ENCODE data around the gene MAPKBP1. TPM values are rescaled to one million over a fixed set of nuclear protein-coding genes. Genes with fewer than 3 reads are reported as not detected.

MAPKBP1 gene
- total RNA-seq, 1 experiment from 2014 or later: 14.5 TPM

DNA sequence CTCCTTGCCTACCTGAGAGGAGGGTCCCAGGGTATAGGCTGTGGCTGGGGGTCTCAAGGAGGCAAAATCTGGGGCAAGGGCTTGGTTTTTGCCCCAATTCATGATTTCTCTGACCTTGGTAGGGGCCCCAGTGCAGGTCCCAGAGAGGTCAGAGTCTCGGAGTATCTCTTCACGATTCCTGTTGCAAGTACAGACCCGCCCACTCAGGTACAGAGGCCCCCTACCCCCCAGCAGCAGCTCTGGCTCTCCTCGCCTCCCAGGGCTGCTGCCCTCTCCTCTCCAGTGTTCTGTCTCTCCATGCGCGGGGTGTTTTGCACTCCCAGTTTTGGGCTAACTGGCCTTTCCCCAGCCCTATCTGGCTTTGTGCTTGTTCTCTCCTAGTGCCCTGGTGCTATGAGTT, 48.2 kb downstream of the MAPKBP1 start:
- Mint-ChIP-seq H3K9me3 (no peaks in the 10 kb centered on the region), H3K27ac (no peak overlapping the region), H3K36me3 (no peaks in the 10 kb centered on the region), H3K4me1 (no peaks in the 10 kb centered on the region), H3K27me3 (ENCODE audit: low read depth) (no peaks in the 10 kb centered on the region), H3K4me3 (no peak overlapping the region)
- ATAC-seq (no peak), DNase-seq (ENCODE audit: low spot score) (no peak)
- ChIA-PET POLR2A (no interaction called here), CTCF (interaction anchor here (0.9 to 3.7 kb wide), 2 partner anchors 12 to 49 kb away, joined by 3 to 30 read pairs; partner anchors contain the start of gene MAPKBP1)
- TF ChIP-seq, protein P1, sequence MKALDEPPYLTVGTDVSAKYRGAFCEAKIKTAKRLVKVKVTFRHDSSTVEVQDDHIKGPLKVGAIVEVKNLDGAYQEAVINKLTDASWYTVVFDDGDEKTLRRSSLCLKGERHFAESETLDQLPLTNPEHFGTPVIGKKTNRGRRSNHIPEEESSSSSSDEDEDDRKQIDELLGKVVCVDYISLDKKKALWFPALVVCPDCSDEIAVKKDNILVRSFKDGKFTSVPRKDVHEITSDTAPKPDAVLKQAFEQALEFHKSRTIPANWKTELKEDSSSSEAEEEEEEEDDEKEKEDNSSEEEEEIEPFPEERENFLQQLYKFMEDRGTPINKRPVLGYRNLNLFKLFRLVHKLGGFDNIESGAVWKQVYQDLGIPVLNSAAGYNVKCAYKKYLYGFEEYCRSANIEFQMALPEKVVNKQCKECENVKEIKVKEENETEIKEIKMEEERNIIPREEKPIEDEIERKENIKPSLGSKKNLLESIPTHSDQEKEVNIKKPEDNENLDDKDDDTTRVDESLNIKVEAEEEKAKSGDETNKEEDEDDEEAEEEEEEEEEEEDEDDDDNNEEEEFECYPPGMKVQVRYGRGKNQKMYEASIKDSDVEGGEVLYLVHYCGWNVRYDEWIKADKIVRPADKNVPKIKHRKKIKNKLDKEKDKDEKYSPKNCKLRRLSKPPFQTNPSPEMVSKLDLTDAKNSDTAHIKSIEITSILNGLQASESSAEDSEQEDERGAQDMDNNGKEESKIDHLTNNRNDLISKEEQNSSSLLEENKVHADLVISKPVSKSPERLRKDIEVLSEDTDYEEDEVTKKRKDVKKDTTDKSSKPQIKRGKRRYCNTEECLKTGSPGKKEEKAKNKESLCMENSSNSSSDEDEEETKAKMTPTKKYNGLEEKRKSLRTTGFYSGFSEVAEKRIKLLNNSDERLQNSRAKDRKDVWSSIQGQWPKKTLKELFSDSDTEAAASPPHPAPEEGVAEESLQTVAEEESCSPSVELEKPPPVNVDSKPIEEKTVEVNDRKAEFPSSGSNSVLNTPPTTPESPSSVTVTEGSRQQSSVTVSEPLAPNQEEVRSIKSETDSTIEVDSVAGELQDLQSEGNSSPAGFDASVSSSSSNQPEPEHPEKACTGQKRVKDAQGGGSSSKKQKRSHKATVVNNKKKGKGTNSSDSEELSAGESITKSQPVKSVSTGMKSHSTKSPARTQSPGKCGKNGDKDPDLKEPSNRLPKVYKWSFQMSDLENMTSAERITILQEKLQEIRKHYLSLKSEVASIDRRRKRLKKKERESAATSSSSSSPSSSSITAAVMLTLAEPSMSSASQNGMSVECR (CRISPR knock-in tag; IDR thresholded peaks at IDR 0.05; ENCODE audit: borderline replicate concordance): no peak
- TF ChIP-seq MYBL2 (CRISPR knock-in tag; IDR thresholded peaks at IDR 0.05): no peak
- TF ChIP-seq, protein P2, sequence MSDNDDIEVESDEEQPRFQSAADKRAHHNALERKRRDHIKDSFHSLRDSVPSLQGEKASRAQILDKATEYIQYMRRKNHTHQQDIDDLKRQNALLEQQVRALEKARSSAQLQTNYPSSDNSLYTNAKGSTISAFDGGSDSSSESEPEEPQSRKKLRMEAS (CRISPR knock-in tag; IDR thresholded peaks at IDR 0.05): no peak
- no peak for TF ChIP-seq OVOL2 (CRISPR knock-in tag; IDR thresholded peaks at IDR 0.05; ENCODE audit: borderline replicate concordance)
- TF ChIP-seq, protein P3, sequence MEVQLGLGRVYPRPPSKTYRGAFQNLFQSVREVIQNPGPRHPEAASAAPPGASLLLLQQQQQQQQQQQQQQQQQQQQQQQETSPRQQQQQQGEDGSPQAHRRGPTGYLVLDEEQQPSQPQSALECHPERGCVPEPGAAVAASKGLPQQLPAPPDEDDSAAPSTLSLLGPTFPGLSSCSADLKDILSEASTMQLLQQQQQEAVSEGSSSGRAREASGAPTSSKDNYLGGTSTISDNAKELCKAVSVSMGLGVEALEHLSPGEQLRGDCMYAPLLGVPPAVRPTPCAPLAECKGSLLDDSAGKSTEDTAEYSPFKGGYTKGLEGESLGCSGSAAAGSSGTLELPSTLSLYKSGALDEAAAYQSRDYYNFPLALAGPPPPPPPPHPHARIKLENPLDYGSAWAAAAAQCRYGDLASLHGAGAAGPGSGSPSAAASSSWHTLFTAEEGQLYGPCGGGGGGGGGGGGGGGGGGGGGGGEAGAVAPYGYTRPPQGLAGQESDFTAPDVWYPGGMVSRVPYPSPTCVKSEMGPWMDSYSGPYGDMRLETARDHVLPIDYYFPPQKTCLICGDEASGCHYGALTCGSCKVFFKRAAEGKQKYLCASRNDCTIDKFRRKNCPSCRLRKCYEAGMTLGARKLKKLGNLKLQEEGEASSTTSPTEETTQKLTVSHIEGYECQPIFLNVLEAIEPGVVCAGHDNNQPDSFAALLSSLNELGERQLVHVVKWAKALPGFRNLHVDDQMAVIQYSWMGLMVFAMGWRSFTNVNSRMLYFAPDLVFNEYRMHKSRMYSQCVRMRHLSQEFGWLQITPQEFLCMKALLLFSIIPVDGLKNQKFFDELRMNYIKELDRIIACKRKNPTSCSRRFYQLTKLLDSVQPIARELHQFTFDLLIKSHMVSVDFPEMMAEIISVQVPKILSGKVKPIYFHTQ (CRISPR knock-in tag; IDR thresholded peaks at IDR 0.05): no peak
- TF ChIP-seq TP53 (CRISPR knock-in tag; IDR thresholded peaks at IDR 0.05): no peak
- TF ChIP-seq NFATC4 (CRISPR knock-in tag; IDR thresholded peaks at IDR 0.05): no peak
- no peak for TF ChIP-seq NR1H2 (CRISPR knock-in tag; IDR thresholded peaks at IDR 0.05)
- TF ChIP-seq GABPB1 (CRISPR knock-in tag; IDR thresholded peaks at IDR 0.05): no peak
- TF ChIP-seq, protein P4, sequence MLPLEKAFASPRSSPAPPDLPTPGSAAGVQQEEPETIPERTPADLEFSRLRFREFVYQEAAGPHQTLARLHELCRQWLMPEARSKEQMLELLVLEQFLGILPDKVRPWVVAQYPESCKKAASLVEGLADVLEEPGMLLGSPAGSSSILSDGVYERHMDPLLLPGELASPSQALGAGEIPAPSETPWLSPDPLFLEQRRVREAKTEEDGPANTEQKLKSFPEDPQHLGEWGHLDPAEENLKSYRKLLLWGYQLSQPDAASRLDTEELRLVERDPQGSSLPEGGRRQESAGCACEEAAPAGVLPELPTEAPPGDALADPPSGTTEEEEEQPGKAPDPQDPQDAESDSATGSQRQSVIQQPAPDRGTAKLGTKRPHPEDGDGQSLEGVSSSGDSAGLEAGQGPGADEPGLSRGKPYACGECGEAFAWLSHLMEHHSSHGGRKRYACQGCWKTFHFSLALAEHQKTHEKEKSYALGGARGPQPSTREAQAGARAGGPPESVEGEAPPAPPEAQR (CRISPR knock-in tag; IDR thresholded peaks at IDR 0.05): no peak
- TF ChIP-seq, protein P5, sequence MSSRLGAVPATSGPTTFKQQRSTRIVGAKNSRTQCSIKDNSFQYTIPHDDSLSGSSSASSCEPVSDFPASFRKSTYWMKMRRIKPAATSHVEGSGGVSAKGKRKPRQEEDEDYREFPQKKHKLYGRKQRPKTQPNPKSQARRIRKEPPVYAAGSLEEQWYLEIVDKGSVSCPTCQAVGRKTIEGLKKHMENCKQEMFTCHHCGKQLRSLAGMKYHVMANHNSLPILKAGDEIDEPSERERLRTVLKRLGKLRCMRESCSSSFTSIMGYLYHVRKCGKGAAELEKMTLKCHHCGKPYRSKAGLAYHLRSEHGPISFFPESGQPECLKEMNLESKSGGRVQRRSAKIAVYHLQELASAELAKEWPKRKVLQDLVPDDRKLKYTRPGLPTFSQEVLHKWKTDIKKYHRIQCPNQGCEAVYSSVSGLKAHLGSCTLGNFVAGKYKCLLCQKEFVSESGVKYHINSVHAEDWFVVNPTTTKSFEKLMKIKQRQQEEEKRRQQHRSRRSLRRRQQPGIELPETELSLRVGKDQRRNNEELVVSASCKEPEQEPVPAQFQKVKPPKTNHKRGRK (CRISPR knock-in tag; IDR thresholded peaks at IDR 0.05; ENCODE audit: borderline replicate concordance): no peak
- TF ChIP-seq EMX1 (CRISPR knock-in tag; IDR thresholded peaks at IDR 0.05): no peak
- TF ChIP-seq, protein P6, sequence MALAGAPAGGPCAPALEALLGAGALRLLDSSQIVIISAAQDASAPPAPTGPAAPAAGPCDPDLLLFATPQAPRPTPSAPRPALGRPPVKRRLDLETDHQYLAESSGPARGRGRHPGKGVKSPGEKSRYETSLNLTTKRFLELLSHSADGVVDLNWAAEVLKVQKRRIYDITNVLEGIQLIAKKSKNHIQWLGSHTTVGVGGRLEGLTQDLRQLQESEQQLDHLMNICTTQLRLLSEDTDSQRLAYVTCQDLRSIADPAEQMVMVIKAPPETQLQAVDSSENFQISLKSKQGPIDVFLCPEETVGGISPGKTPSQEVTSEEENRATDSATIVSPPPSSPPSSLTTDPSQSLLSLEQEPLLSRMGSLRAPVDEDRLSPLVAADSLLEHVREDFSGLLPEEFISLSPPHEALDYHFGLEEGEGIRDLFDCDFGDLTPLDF (CRISPR knock-in tag; IDR thresholded peaks at IDR 0.05): no peak
- TF ChIP-seq CREB1 (CRISPR knock-in tag; IDR thresholded peaks at IDR 0.05): no peak

Measured in WTC11 (cell line).